ENCODE measurements around the gene KLK5.

Gene KLK5

GRCh38 chr19:50968716-50969412 lies 16.0 kb upstream of the KLK5 start:
- DNase-seq, result peak; percentile 88

- no peak for DNase-seq
Observed at GRCh38 chr19:50967929-50968715, 15.3 kb upstream of the KLK5 start.

- no peak for DNase-seq
Observed at GRCh38 chr19:50964266-50964665, 11.4 kb upstream of the KLK5 start.

- DNase-seq, result no peak
Observed at GRCh38 chr19:50963381-50963780, 10.5 kb upstream of the KLK5 start.

- no peak for DNase-seq
Observed at GRCh38 chr19:50962245-50962644, 9.4 kb upstream of the KLK5 start.

- no peak for DNase-seq
Observed at GRCh38 chr19:50959731-50960500, 7.1 kb upstream of the KLK5 start.

GRCh38 chr19:50957587-50957986 lies 4.7 kb upstream of the KLK5 start:
- no peak for DNase-seq

- DNase-seq, result no peak
Observed at GRCh38 chr19:50949861-50950260, 3.0 kb downstream of the KLK5 start.

GRCh38 chr19:50947123-50947522 lies 5.7 kb downstream of the KLK5 start:
- no peak for DNase-seq

GRCh38 chr19:50944795-50945194 lies 8.0 kb downstream of the KLK5 start:
- no peak for DNase-seq

- DNase-seq, result no peak
Observed at GRCh38 chr19:50943074-50943828, 9.6 kb downstream of the KLK5 start.

- no peak for DNase-seq
Observed at GRCh38 chr19:50939596-50939995, 13.2 kb downstream of the KLK5 start.

GRCh38 chr19:50933640-50934039 lies 19.2 kb downstream of the KLK5 start:
- DNase-seq, result no peak

GRCh38 chr19:50932690-50933083 lies 20.2 kb downstream of the KLK5 start:
- no peak for DNase-seq

GRCh38 chr19:50932018-50932689 lies 20.7 kb downstream of the KLK5 start:
- DNase-seq, result no peak

- DNase-seq, result no peak
Observed at GRCh38 chr19:50931023-50931422, 21.8 kb downstream of the KLK5 start.

GRCh38 chr19:50928831-50929230 lies 24.0 kb downstream of the KLK5 start:
- DNase-seq, result no peak

GRCh38 chr19:50926144-50926543 lies 26.7 kb downstream of the KLK5 start:
- DNase-seq, result no peak

- DNase-seq, result no peak
Observed at GRCh38 chr19:50925734-50926133, 27.1 kb downstream of the KLK5 start.

GRCh38 chr19:50924586-50924985 lies 28.3 kb downstream of the KLK5 start:
- DNase-seq, result no peak

GRCh38 chr19:50922317-50922853 lies 30.5 kb downstream of the KLK5 start:
- DNase-seq, result peak; percentile 87

Measured in islet precursor cell (in vitro differentiated cells).